ENCODE results near the gene ZNF264.

ZNF264 gene

DNA sequence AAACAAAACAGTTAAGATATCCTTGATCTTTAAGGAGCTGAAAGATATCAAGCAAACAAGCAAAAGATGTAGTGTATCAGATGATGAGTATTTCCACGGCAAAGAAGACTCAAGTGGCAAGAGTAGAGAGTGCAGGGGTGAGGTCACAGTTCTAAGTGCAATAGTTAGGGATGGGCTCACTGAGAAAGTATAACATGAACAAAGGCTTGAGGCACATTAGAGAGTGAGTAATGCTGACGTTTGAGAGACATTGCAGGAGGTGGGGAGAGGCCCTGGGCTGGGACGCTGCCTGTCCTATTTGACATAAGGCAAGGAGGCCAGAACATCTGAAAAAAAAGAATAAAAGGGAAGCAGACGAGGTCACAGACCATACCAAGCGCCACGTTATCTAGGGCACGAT is 25.5 kb upstream of the ZNF264 start:
- Histone ChIP-seq H3K79me2 (ENCODE audit: low read length) (no peaks in the 10 kb centered on the region), H3K27ac (ENCODE audit: low read length) (no peak overlapping the region), H3K4me2 (ENCODE audit: low read length) (no peak overlapping the region), H3K9me3 (ENCODE audit: insufficient read depth, low read length) (0 out of 2 replicates have a peak, but pooled peaks cover 7% of the 10 kb centered on the region), H3K36me3 (replicated peaks; ENCODE audit: low read depth, low read length) (no peaks in the 10 kb centered on the region), H2AFZ (ENCODE audit: low read depth, low read length) (no peak overlapping the region), H3K4me3 (ENCODE audit: low read length) (no peak overlapping the region), H3K27me3 (ENCODE audit: low read depth, low read length) (no peaks in the 10 kb centered on the region), H3K4me1 (ENCODE audit: low read length) (no peaks in the 10 kb centered on the region), H4K20me1 (ENCODE audit: insufficient read depth, low read length) (no peaks in the 10 kb centered on the region), H3K9ac (ENCODE audit: low read length) (no peak overlapping the region)
- TF ChIP-seq, protein P1, sequence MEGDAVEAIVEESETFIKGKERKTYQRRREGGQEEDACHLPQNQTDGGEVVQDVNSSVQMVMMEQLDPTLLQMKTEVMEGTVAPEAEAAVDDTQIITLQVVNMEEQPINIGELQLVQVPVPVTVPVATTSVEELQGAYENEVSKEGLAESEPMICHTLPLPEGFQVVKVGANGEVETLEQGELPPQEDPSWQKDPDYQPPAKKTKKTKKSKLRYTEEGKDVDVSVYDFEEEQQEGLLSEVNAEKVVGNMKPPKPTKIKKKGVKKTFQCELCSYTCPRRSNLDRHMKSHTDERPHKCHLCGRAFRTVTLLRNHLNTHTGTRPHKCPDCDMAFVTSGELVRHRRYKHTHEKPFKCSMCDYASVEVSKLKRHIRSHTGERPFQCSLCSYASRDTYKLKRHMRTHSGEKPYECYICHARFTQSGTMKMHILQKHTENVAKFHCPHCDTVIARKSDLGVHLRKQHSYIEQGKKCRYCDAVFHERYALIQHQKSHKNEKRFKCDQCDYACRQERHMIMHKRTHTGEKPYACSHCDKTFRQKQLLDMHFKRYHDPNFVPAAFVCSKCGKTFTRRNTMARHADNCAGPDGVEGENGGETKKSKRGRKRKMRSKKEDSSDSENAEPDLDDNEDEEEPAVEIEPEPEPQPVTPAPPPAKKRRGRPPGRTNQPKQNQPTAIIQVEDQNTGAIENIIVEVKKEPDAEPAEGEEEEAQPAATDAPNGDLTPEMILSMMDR (IDR thresholded peaks at IDR 0.05; ENCODE audit: low read depth, low read length): no peak
- no peak for TF ChIP-seq EZH2phosphoT487 (IDR thresholded peaks at IDR 0.05; ENCODE audit: low read depth)

DNA sequence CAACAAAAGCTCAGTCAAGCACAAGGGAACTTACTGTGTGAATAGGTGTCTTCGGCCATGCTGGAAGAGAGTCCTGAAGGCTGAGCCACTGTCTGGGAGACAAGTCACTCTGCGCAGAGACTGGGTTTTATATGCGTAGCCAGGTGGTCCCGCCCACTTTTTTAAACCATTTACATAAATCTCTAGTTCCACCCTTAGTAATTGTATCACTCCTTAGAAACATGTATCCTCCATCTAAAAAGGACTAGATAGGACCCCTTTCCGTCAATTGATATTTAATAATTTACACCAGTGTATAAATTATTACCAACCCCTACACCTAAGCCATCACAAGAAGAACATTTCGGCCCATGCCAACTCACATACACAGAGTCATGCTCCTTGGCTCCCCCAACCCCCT is 23.9 kb upstream of the ZNF264 start, which contains the start of gene DUXA:
TSS of gene DUXA (minus strand) at position 101 of the 400 bp plus-strand sequence. CDS start at position 59, 42 bp downstream.
- Histone ChIP-seq H3K4me3 (ENCODE audit: low read length) (no peak within 1 kb of the TSS), H3K4me2 (ENCODE audit: low read length) (no peak within 1 kb of the TSS), H3K9me3 (ENCODE audit: insufficient read depth, low read length) (0 out of 2 replicates have a peak, but pooled peaks cover 3% of the 10 kb centered on the region), H3K27ac (ENCODE audit: low read length) (no peak within 1 kb of the TSS), H3K36me3 (replicated peaks; ENCODE audit: low read depth, low read length) (no peaks in the 10 kb centered on the region), H3K4me1 (ENCODE audit: low read length) (no peaks in the 10 kb centered on the region; the same call in 1 of the 2 replicates), H2AFZ (ENCODE audit: low read depth, low read length) (no peak within 1 kb of the TSS), H3K79me2 (ENCODE audit: low read length) (no peaks in the 10 kb centered on the region), H3K9ac (ENCODE audit: low read length) (no peak within 1 kb of the TSS), H3K27me3 (ENCODE audit: low read depth, low read length) (no peaks in the 10 kb centered on the region), H4K20me1 (ENCODE audit: insufficient read depth, low read length) (no peaks in the 10 kb centered on the region)
- TF ChIP-seq, protein P1 (IDR thresholded peaks at IDR 0.05; ENCODE audit: low read depth, low read length): no peak
- no peak for TF ChIP-seq EZH2phosphoT487 (IDR thresholded peaks at IDR 0.05; ENCODE audit: low read depth)

DNA sequence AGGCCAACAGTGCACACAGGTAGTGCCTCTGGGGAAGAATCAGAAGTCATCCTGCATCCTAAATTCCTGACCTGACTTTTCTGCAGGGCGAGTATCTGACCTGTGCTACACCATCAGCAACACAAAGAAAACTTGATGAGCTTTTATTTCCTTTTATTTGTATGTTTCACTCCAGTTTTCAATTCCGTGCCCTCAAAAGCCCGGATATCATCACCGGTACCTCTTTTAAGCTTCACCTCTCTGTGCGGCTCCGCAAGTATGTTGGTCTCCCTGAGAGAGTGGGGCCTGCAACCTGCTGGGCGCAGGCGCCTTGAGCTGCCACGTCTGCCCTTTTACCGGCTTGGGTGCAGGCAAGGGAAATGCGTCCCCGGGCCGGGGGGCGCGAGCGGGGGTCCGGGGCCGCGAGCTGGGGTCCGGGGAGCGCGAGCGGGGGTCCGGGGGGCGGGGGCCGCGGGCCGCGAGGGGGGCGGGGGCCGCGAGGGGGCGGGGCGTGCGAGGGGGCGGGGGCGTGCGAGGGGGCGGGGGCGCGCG is 19.7 kb upstream of the ZNF264 start:
- Histone ChIP-seq H3K9me3 (ENCODE audit: insufficient read depth, low read length) (no peaks in the 10 kb centered on the region), H3K4me1 (ENCODE audit: low read length) (peaks cover 3% of the 10 kb centered on the region; the same call in 1 of the 2 replicates), H3K9ac (ENCODE audit: low read length) (peak overlapping the region; percentile 57), H3K27me3 (ENCODE audit: low read depth, low read length) (no peaks in the 10 kb centered on the region), H3K4me2 (ENCODE audit: low read length) (peak overlapping the region; percentile 51), H4K20me1 (ENCODE audit: insufficient read depth, low read length) (no peaks in the 10 kb centered on the region), H2AFZ (ENCODE audit: low read depth, low read length) (peak overlapping the region; percentile 85; the same call in 1 of the 2 replicates), H3K79me2 (ENCODE audit: low read length) (no peaks in the 10 kb centered on the region), H3K4me3 (ENCODE audit: low read length) (peak overlapping the region; percentile 75), H3K27ac (ENCODE audit: low read length) (peak overlapping the region; percentile 4; the same call in 1 of the 2 replicates), H3K36me3 (replicated peaks; ENCODE audit: low read depth, low read length) (no peaks in the 10 kb centered on the region)
- TF ChIP-seq EZH2phosphoT487 (IDR thresholded peaks at IDR 0.05; ENCODE audit: low read depth): no peak
- TF ChIP-seq, protein P1 (IDR thresholded peaks at IDR 0.05; ENCODE audit: low read depth, low read length): no peak

DNA sequence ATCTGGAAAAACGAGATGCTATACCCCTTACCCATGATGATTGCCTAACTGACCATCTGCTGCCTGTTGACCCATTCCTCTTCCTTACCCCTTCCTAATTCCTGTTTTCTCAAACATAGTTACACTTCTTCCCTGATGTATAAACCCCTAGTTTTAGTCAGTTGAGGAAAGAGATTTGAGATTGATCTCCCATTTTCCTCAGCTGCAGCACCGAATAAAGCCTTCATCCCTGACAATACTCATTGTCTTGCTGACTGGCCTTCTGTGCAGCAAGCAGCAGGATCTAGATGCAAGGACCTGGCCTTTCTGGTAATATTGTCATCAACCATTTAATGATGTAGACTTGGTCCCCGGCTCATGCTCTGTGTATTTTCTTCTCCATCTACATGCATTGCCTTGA is 999 bp upstream of the ZNF264 start:
- Histone ChIP-seq H2AFZ (ENCODE audit: low read depth, low read length) (peak overlapping the region; percentile 99), H3K9me3 (ENCODE audit: insufficient read depth, low read length) (peaks cover 21% of the 10 kb centered on the region; the same call in 1 of the 2 replicates), H4K20me1 (ENCODE audit: insufficient read depth, low read length) (peaks cover 16% of the 10 kb centered on the region; the same call in 1 of the 2 replicates), H3K79me2 (ENCODE audit: low read length) (peaks cover 32% of the 10 kb centered on the region), H3K36me3 (replicated peaks; ENCODE audit: low read depth, low read length) (peaks cover 33% of the 10 kb centered on the region), H3K4me2 (ENCODE audit: low read length) (no peak overlapping the region), H3K27ac (ENCODE audit: low read length) (no peak overlapping the region), H3K9ac (ENCODE audit: low read length) (no peak overlapping the region), H3K27me3 (ENCODE audit: low read depth, low read length) (no peaks in the 10 kb centered on the region), H3K4me1 (ENCODE audit: low read length) (peaks cover 20% of the 10 kb centered on the region), H3K4me3 (ENCODE audit: low read length) (no peak overlapping the region)
- TF ChIP-seq EZH2phosphoT487 (IDR thresholded peaks at IDR 0.05; ENCODE audit: low read depth): no peak
- TF ChIP-seq, protein P1 (IDR thresholded peaks at IDR 0.05; ENCODE audit: low read depth, low read length): no peak
